Mucosa of stomach (tissue), 1 donor: ENCODE results near the gene SNX15.
"Not testable (repeated sequence)": the region's sequence is repeated elsewhere in the genome, so short reads cannot be mapped to it uniquely, and the experiment has no call there.

Source experiments
- H3K27me3 ChIP-seq: one replicate; pipeline ENCODE4 v1.7.0; 2013; ENCODE audit warnings: mild to moderate bottlenecking, low read length; ENCODE audit not compliant: control insufficient read depth, insufficient read depth
- H3K36me3 ChIP-seq: one replicate; pipeline ENCODE4 v1.7.0; 2013; ENCODE audit warnings: low read length; ENCODE audit not compliant: control insufficient read depth, insufficient read depth
- H3K4me1 ChIP-seq: one replicate; pipeline ENCODE4 v1.7.0; 2013; ENCODE audit warnings: mild to moderate bottlenecking, low read length; ENCODE audit not compliant: control insufficient read depth, insufficient read depth
- H3K4me3 ChIP-seq: one replicate; pipeline ENCODE4 v1.7.0; 2013; ENCODE audit warnings: low read length
- H3K9ac ChIP-seq: one replicate; pipeline ENCODE4 v1.7.0; 2013; ENCODE audit warnings: mild to moderate bottlenecking, low read length, moderate library complexity
- H3K9me3 ChIP-seq: one replicate; pipeline ENCODE4 v1.7.0; 2013; ENCODE audit warnings: mild to moderate bottlenecking, low read length, moderate library complexity; ENCODE audit not compliant: control insufficient read depth
- donor health status: Pancreatic carcinoma.

SNX15 gene

DNA sequence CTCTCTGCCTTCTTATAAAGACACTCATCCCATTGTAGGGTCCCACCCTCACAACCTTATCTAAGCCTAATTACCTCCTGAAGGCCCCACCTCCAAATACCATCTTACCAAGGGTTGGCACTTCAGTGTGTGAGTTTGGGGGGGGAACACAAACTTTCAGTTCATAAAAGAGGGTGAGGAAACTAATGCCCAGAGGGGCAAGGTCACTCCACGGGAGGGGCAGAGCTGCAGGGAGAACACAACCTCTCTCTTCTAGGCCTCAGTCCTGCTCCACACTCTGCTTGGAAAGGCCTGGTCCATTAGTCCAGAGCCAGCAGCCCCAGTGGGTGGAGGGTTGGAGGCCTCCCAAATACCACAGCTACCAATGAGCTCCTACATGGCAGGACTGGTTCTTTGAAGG is 27.8 kb upstream of the SNX15 start:
- H3K36me3 ChIP-seq: no peaks in the 10 kb centered on the region
- no peaks in the 10 kb centered on the region for H3K27me3 ChIP-seq
- peaks cover 24% of the 10 kb centered on the region for H3K4me1 ChIP-seq
- no peak overlapping the region for H3K9ac ChIP-seq
- H3K4me3 ChIP-seq: no peak overlapping the region
- no peaks in the 10 kb centered on the region for H3K9me3 ChIP-seq

DNA sequence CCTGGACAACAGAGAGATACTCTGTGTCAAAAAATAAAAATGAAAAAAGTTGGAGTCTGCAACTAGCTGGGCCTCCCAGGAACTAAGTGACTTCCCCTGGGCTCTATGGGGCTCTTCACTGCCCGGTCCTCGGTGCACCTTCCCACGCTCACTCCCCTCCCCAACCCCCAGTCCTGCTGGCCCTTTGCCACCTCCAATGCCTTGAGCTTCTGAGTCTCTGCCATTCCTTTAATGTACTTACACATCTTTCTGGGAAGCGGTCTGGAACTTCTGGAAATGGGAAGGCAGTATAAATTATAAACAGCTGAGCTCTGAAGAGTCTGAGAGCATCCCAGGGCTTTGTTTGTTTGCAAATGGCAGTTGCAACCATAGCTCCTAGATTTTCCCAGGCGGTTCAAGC is 24.5 kb upstream of the SNX15 start:
- no peak overlapping the region for H3K9ac ChIP-seq
- H3K9me3 ChIP-seq: no peaks in the 10 kb centered on the region
- H3K36me3 ChIP-seq: no peaks in the 10 kb centered on the region
- no peak overlapping the region for H3K4me3 ChIP-seq
- H3K27me3 ChIP-seq: no peaks in the 10 kb centered on the region
- H3K4me1 ChIP-seq: peaks cover 15% of the 10 kb centered on the region

DNA sequence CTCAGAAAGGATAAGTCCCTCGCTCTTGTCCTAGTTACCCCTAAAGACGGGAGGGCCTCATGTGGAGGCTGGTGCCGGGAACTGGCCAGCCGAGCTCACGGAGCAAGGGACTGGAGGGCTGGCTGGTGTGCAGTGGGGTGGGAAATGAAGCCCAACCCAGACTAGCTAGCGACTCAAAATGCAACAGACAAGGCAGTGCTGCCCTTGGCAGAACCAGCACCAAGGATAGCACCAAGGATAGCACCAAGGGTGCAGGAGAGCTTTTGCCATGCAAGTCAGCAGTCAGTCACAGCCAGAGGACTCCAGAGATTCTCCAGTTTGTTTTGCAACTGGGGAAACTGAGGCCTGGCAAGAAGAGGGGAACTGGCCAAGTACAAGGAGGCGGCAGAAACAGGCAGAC is 24.0 kb upstream of the SNX15 start:
- Histone ChIP-seq H3K36me3 (no peaks in the 10 kb centered on the region), H3K27me3 (no peaks in the 10 kb centered on the region), H3K4me1 (peaks cover 11% of the 10 kb centered on the region), H3K9me3 (no peaks in the 10 kb centered on the region), H3K4me3 (no peak overlapping the region), H3K9ac (no peak overlapping the region)

DNA sequence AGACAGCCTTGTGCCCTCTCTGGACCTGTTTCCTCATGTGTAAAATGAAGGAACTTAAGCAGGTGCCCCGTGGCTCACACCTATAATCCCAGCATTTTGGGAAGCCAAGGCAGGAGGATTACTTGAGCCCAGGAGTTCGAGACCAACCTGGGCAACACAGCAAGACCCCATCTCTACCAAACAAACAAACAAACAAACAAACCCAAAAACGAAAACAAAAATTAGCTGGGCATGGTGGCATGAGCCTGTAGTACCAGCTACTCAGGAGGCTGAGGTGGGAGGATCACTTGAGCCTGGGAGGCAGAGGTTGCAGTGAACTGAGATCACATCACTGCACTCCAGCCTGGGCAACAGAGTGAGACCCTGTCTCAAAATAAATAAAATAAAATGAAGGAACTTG is 23.3 kb upstream of the SNX15 start:
- not testable (repeated sequence) for H3K9ac ChIP-seq, H3K9me3 ChIP-seq, H3K36me3 ChIP-seq, H3K27me3 ChIP-seq, H3K4me1 ChIP-seq, H3K4me3 ChIP-seq

DNA sequence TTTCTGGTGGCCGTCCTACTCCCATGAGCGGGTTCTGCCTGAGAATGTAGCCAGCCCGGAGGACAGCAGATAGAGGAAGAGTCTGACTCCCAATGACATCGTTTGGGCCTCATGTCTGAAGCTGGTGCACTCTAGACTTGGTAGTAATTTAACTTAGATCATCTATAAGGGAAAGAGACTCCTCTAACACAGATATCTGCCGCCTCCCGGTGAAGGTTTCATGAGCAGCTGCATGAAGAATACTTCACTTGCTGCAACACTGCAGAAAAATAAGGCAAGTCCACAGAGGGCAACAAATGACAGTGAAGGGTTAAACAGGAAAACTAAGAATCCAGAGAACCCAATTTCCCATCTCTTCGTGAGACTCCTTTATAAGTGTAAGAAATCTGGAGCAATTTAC is 19.2 kb upstream of the SNX15 start:
- no peak overlapping the region for H3K4me3 ChIP-seq
- no peaks in the 10 kb centered on the region for H3K27me3 ChIP-seq
- no peak overlapping the region for H3K9ac ChIP-seq
- no peaks in the 10 kb centered on the region for H3K9me3 ChIP-seq
- H3K4me1 ChIP-seq: peaks cover 2% of the 10 kb centered on the region
- no peaks in the 10 kb centered on the region for H3K36me3 ChIP-seq

DNA sequence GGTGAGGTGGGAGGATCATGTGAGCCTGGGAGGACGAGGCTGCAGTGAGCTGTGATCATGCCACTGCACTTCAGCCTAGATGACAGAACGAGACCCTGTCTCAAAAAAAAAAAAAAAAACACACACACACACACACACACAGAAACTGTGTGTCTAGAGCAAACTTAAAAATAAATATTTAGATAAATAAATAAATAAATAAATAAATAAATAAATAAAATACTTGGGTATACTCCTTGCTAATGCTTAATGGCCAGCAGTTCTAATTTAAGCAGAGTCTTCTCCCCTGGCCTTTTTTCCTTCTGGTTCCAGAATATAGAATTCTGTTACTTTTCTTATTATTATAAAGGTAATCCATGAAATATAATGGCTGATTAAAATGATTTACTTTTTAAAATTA is 18.4 kb upstream of the SNX15 start:
- Histone ChIP-seq H3K27me3 (no peaks in the 10 kb centered on the region), H3K36me3 (no peaks in the 10 kb centered on the region), H3K4me3 (no peak overlapping the region), H3K9ac (no peak overlapping the region), H3K9me3 (no peaks in the 10 kb centered on the region), H3K4me1 (peaks cover 6% of the 10 kb centered on the region)

DNA sequence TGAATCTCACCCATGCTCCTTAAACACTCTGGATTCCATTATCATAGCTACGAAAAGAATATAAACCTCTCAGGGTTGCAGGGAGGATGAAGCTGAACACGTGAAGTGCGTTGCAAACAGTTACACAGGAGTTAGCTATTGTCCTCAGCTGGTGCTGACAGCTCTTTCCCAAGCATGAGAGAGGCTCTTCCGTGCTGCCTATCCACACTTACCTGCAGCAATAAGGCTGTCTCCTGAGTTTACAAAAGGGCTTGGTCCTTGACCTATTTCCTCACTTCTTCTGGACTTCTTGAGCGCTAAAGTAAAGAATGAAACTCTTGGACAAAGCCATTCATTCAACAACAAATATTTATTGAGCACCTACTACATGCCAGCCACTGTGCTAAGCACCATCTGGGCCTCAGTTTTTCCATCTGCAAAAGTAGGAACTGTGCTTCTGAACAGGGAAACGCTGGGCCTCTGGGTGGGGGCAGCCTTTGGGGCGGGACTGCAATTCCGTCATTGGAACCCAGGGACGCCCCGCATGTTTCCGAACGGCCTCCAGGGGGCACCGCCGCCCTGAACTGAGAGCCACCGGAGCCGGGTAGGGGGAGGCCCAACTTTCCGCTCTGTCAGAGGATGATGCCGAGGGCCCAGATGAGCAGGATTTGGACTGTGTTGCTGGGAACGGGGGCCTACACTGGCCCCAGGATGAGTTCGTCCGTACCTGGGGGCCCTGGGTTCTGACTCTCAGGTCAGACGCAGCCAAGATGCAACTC is 13.9 kb upstream of the SNX15 start:
- peak overlapping the region; percentile 91 for H3K9ac ChIP-seq
- H3K36me3 ChIP-seq: peaks cover 1% of the 10 kb centered on the region
- no peaks in the 10 kb centered on the region for H3K27me3 ChIP-seq
- peak overlapping the region; percentile 96 for H3K4me3 ChIP-seq
- H3K4me1 ChIP-seq: peaks cover 10% of the 10 kb centered on the region
- no peaks in the 10 kb centered on the region for H3K9me3 ChIP-seq

DNA sequence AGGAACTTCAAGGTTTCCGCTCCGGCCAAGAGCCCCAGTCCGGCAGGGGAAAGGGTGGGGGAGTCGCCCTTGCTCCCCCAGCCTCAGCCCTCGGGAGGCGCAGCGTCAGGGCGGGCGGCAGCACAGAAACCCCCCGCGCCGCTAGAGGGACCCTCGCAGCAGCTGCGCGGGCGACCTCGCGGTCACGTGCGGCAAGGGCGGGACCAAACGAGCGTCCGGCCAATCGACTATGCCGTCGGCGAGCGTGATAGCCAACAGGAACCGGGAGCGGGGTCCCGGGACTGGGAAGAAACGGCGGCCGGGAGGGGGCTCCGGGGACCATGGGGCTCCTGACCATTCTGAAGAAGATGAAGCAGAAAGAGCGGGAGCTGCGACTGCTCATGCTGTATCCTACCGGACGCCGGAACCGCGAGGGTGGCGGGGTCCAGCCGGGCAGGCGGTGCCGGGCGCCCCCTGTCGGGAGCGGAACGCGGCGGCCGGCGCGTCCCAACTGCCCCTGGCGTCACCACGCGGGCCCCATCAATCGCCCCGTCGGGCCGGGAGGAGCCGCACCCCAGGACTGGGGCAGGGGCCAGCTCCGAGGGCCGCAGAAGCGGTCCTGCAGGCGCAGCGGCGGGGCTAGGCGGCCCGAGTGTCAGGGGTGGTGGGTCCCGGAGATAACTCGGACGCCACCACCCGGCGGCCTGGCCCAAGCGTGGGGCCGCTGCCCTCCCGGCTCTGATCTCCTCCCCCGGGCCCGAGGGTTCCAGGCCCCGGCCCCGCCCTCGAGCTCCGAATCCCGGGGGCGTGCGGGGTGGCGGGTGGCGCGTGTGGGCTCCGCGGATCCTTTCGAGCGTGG is 13.1 kb upstream of the SNX15 start, which contains the start of gene ARL2:
Gene ARL2 (plus strand): TSS at position 273 of the 838 bp plus-strand sequence. CDS start 48 bp downstream, at position 321.
- Histone ChIP-seq H3K4me3 (peak within 1 kb of the TSS; percentile 96), H3K4me1 (peaks cover 10% of the 10 kb centered on the region)

DNA sequence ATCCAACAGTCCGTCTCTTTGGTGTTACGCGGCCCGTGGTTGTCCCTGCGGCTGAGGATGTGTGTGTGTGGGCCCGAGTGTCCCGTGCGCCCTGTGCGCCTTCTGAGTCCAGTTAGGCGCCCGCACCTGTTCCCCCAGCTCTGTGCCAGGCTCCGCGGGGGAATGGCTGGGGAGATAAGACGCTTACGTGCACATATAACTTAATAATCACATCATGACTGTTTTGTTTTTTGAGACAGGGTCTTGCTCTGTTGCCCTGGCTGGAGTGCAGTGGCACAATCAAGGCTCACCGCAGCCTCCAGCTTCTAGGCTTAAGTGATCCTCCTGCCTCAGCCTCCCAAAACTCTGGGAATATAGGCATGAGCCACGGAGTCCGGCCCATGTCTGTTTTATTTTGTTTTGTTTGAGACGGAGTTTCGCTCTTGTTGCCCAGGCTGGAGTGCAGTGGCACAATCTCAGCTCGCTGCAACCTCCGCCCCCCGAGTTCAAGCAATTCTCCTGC is 12.5 kb upstream of the SNX15 start:
- peak overlapping the region; percentile 96 for H3K4me3 ChIP-seq
- H3K9ac ChIP-seq: peak overlapping the region; percentile 91
- peaks cover 10% of the 10 kb centered on the region for H3K4me1 ChIP-seq
- H3K9me3 ChIP-seq: no peaks in the 10 kb centered on the region
- no peaks in the 10 kb centered on the region for H3K27me3 ChIP-seq
- H3K36me3 ChIP-seq: peaks cover 6% of the 10 kb centered on the region

More for the DNA sequence above, 13.1 kb upstream of the SNX15 start, which contains the start of gene ARL2:
- Histone ChIP-seq H3K36me3 (peaks cover 6% of the 10 kb centered on the region), H3K27me3 (no peaks in the 10 kb centered on the region), H3K9me3 (no peaks in the 10 kb centered on the region), H3K9ac (peak within 1 kb of the TSS; percentile 91)

DNA sequence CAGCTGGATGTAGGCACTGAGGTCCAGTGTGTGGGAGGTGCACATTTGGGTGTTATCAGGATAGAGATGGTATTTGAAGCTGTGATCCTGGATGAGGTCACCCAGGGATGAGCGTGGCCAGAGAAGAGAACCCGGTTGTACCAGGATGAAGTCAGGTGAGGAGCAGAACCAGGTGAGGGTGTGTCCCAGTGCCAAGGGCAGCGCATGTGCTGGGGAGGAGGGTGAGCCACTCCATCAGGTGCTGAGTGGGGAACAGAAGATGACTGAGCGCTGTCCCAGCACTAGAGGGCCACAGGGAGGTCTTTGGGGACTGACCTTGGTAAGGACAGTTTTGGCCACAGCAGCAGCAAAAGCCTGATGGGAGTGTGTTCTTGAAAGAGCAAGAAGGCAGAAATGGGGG is 10.5 kb upstream of the SNX15 start:
- peaks cover 10% of the 10 kb centered on the region for H3K4me1 ChIP-seq
- H3K9ac ChIP-seq: no peak overlapping the region
- no peaks in the 10 kb centered on the region for H3K27me3 ChIP-seq
- no peak overlapping the region for H3K4me3 ChIP-seq
- H3K9me3 ChIP-seq: no peaks in the 10 kb centered on the region
- H3K36me3 ChIP-seq: peaks cover 6% of the 10 kb centered on the region

DNA sequence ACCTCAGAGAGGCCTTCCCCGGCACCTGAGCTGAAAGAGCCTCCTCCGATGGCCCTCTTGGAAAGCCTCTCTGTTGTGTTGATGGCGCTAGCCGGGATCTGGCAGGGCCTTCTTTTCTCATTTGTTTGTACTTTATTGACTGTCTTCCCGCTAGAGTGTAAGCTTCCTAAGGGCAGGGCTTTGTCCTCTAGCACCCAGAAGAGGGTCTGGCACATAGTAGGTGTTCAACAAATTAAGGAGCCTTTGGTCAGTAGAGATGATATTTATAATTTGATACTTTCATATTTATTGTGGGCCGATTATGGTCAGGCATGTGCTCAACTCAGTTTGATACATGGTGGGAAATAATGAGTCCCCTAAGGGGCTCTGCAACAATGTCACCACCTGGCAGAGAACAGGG is 9.3 kb upstream of the SNX15 start:
- Histone ChIP-seq H3K9ac (no peak overlapping the region), H3K9me3 (no peaks in the 10 kb centered on the region), H3K4me3 (no peak overlapping the region), H3K36me3 (peaks cover 6% of the 10 kb centered on the region), H3K27me3 (no peaks in the 10 kb centered on the region), H3K4me1 (peaks cover 8% of the 10 kb centered on the region)

DNA sequence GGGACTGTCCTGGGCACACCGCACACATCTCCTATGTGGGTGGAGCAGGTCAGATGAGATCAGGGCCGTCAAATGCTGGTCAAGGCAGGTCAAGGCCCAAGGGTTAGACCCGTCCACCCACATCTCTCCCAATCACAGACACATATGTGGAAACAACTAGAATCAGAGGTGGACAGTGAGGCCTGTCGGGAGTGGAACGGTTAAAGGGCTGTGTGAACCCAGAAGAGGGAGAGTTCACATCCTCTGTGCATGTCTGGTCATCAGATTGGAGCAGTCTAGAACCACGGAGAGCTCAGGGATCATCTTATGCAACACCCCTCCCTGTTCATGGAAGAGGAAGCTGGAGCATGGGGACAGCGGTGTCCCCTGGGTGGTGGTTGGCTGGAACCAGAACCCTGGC is 7.4 kb upstream of the SNX15 start:
- H3K4me3 ChIP-seq: no peak overlapping the region
- H3K36me3 ChIP-seq: peaks cover 6% of the 10 kb centered on the region
- no peaks in the 10 kb centered on the region for H3K27me3 ChIP-seq
- peaks cover under 1% of the 10 kb centered on the region for H3K4me1 ChIP-seq
- H3K9me3 ChIP-seq: no peaks in the 10 kb centered on the region
- H3K9ac ChIP-seq: no peak overlapping the region
